BE2C (cell line): ENCODE results near the gene PYURF.

Experiments used
- DNase-seq: peaks from one replicate; pipeline ENCODE4 v3.0.0-alpha.2; 2020
- H3K27me3 ChIP-seq: fragments of 250-450 bp; sonication (Bioruptor Pico); 2 replicates; pipeline ENCODE4 v1.5.1; 2020; ENCODE audit warnings: mild to moderate bottlenecking
- H3K36me3 ChIP-seq: fragments of 250-450 bp; sonication (Bioruptor Pico); 2 replicates; pipeline ENCODE4 v1.5.1; 2020; ENCODE audit warnings: mild to moderate bottlenecking
- H3K4me1 ChIP-seq: fragments of 250-450 bp; sonication (Bioruptor Pico); 2 replicates; pipeline ENCODE4 v1.5.1; 2020
- H3K4me3 ChIP-seq: 2 replicates; pipeline ENCODE4 v1.5.1; 2011; ENCODE audit warnings: low read depth, low read length
- H3K9me3 ChIP-seq: fragments of 250-450 bp; sonication (Bioruptor Pico); 2 replicates; pipeline ENCODE4 v1.5.1; 2020
- CTCF ChIP-seq: IDR thresholded peaks from 2 replicates; pipeline ENCODE4 v1.5.1; 2012; ENCODE audit warnings: mild to moderate bottlenecking, low read depth, low read length

Gene PYURF

GRCh38 chr4:88516746-88517145 is 6.8 kb downstream of the PYURF start:
- Histone ChIP-seq H3K9me3 (no peaks in the 10 kb centered on the region), H3K27me3 (no peaks in the 10 kb centered on the region), H3K4me3 (no peak overlapping the region), H3K36me3 (peaks cover 9% of the 10 kb centered on the region; the same call in 1 of the 2 replicates), H3K4me1 (no peaks in the 10 kb centered on the region)
- TF ChIP-seq CTCF, result no peak
- DNase-seq, result no peak

GRCh38 chr4:88514557-88515511 is 8.7 kb downstream of the PYURF start:
- Histone ChIP-seq H3K4me3 (no peak overlapping the region), H3K36me3 (no peaks in the 10 kb centered on the region), H3K9me3 (no peaks in the 10 kb centered on the region), H3K4me1 (no peaks in the 10 kb centered on the region), H3K27me3 (no peaks in the 10 kb centered on the region)
- TF ChIP-seq CTCF, result no peak
- DNase-seq, result no peak

GRCh38 chr4:88511236-88511635 is 12.3 kb downstream of the PYURF start:
- DNase-seq, result no peak
- TF ChIP-seq CTCF, result no peak
- H3K9me3 ChIP-seq, result no peaks in the 10 kb centered on the region
- no peaks in the 10 kb centered on the region for H3K4me1 ChIP-seq
- no peak overlapping the region for H3K4me3 ChIP-seq
- no peaks in the 10 kb centered on the region for H3K36me3 ChIP-seq
- H3K27me3 ChIP-seq, result peaks cover 4% of the 10 kb centered on the region; the same call in 1 of the 2 replicates

GRCh38 chr4:88503344-88503743 is 20.2 kb downstream of the PYURF start:
- Histone ChIP-seq H3K27me3 (peaks cover 15% of the 10 kb centered on the region), H3K36me3 (no peaks in the 10 kb centered on the region), H3K4me3 (no peak overlapping the region), H3K9me3 (no peaks in the 10 kb centered on the region), H3K4me1 (no peaks in the 10 kb centered on the region)
- no peak for TF ChIP-seq CTCF
- no peak for DNase-seq

GRCh38 chr4:88497859-88498409 is 25.6 kb downstream of the PYURF start:
- DNase-seq, result no peak
- H3K27me3 ChIP-seq, result peaks cover 8% of the 10 kb centered on the region
- H3K36me3 ChIP-seq, result no peaks in the 10 kb centered on the region
- no peaks in the 10 kb centered on the region for H3K4me1 ChIP-seq
- H3K9me3 ChIP-seq, result no peaks in the 10 kb centered on the region
- H3K4me3 ChIP-seq, result no peak overlapping the region
- TF ChIP-seq CTCF, result no peak

GRCh38 chr4:88489100-88489761 is 34.3 kb downstream of the PYURF start:
- Histone ChIP-seq H3K27me3 (peaks cover 7% of the 10 kb centered on the region), H3K9me3 (no peaks in the 10 kb centered on the region), H3K36me3 (no peaks in the 10 kb centered on the region), H3K4me1 (no peaks in the 10 kb centered on the region), H3K4me3 (no peak overlapping the region)
- DNase-seq, result no peak
- TF ChIP-seq CTCF, result no peak
